AG20443 (cell line): ENCODE results near the gene AKAP7.
"Not testable (repeated sequence)": the region's sequence is repeated elsewhere in the genome, so short reads cannot be mapped to it uniquely, and the experiment has no call there.

Experiments
- DNase-seq: peaks from one replicate; pipeline ENCODE4 v3.0.0; 2012; ENCODE audit warnings: low spot score, mixed read lengths

Gene AKAP7

DNA sequence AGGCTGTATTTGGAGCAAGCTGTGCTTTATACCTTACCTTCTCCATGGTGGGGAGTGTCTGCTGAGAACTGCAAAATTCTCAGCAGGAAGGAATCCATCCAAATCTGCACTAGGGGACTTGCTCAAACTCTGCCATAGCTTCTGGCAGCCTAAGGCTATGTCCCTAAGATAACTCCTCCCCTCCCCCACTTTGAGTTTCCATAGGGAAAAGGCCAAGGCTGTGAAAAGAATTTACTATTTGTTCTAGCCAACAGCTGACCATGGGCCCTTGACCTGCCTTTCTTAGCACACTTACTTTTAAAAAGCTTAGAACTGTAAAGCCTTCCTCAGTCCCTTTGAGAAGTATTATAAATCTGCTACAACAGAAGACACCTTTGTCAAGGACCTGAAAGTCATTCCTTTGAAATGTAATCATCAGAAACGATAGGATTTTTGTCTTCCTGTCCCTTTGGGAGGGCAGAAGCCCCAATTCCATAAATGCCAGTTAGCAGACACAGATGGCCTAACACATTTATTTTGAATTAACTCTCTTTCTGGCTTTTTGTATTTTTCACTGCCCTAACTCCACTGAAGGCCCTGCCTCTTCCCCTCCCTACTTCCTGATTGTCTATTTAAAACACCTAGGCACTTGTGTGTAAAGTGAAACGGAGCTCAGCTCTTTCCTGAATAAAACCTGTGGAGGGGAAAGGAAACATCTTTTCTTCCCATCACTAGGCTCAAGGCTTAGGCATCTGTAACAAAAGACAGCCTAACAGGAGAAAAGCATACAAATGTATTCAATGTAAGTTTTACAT, 157.1 kb downstream of the AKAP7 start:
- no peak for DNase-seq

DNA sequence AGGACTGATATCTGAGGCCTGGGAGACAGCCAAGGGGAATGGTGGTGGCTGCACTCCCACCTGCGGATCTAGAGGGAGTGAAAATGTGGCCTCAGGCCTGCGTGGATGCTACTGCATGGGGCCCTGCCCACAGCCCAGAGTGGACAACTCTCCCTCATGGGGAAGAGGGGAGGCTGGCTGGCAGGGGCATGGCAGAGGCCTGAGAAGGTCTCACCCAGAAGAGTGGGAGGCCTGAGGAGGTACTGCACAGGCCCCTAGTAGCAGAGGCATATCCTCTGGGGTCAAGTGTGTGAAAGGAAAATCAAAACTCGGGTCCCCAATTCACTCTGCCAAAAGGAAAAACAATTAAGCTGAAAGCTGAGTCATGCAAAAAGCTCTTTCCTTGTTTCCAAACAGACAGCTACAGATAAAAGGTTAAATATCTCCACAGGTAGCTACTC, 158.2 kb downstream of the AKAP7 start:
- no peak for DNase-seq

DNA sequence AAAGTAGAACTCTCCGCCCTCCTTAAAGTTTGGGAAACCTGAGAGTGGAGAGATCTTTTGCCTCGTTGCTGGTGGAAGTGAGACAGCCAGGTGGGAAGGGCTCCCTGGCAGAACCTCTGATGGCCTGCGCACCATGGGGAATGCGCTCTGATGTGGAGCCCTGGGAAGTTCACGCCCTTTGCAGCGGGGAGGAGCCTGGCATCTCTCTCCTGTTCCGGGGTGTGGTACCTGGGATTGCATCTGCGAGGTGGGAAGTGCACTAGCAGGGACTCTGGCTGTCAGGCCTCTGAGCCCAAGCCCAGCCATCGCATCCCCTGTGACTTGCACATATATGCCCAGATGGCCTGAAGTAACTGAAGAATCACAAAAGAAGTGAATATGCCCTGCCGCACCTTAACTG, 159.8 kb downstream of the AKAP7 start:
- no peak for DNase-seq

DNA sequence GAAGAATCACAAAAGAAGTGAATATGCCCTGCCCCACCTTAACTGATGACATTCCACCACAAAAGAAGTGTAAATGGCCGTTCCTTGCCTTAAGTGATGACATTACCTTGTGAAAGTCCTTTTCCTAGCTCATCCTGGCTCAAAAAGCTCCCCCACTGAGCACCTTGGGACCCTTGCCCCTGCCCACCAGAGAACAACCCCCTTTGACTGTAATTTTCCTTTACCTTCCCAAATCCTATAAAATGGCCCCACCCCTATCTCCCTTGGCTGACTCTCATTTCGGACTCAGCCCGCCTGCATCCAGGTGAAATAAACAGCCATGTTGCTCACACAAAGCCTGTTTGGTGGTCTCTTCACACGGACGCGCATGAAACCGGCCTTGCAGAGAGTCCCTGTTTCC, 165.6 kb downstream of the AKAP7 start:
- DNase-seq: not testable (repeated sequence)

DNA sequence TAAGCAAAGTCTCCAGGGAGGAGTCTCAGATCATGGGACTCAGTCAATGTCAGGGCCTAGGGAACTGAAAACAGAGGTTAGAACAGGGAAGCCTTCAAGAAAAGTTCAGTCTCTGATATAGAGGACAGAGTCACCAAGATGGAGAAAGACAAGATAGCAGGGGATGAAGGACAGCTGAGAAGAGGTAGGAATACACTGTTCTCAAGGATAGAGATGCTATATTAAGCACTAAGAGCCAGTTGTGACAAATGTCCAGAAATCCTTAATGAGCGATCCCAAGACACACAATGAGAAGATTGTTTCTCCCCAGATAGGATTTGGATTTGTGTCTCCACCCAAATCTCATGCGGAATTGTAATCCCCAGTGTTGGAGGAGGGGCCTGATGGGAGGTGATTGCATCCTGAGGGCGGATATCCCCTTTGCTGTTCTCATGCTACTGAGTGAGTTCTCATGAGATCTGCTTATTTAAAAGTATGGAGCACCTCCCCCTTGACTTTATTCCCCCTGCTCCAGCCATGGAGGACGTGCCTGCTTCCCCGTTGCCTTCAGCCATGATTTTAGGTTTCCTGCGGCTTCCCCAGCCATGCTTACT, 168.2 kb downstream of the AKAP7 start:
- DNase-seq: no peak

DNA sequence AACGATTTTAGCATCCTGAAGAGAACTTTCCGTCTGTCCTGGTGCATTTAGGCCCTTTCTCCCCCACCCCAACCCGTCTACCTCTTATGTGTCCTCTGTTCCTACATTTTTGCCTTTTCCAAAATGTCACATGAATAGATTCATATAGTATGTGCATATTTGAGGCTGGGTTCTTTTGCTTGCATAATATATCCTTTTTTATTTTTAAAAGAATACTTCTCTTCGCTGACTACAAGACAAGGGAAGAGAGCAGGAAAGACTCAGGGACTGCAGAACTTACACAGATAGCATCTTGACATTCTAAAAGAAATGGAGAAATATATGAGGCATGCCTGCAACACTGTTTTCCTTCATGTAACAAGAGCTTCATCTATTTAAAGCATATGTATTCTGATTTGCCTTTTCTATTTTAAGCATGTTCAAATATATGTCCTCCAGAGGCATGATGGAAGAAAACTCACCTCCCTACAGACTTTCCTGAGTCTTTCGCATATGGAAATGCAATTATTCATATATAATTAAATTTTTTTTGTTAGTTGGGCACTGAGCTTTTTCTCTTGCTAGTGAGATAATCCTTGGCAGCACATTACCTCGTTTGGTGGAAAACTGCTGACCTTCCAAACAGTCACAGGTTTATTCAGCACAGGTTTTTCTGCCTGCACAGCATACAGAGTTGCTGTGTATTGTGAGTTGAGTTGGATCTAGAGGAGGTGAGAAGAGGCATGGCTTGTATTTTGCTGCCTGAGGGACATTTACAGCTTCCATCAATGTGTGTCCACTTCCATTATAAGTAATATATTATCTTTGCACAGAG, 170.0 kb downstream of the AKAP7 start:
- DNase-seq: no peak

DNA sequence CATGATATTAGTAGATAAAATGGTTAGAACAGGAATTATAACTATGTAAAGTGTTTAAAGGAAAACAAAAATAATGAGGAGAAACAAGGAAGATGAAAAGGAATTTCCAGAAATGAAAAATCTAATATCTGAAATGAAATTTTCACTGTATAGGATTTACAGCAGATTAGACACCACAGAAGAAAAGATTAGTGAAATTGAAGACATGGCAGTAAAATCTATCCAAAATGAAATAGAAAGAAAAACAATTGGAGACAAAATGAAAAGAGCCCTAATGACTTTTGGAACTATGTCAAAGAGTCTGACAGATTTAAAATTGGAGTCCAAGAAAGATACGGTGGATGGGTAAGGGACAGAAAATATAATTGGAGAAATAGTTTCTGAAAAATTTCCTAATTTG, 174.2 kb downstream of the AKAP7 start:
- DNase-seq: no peak

DNA sequence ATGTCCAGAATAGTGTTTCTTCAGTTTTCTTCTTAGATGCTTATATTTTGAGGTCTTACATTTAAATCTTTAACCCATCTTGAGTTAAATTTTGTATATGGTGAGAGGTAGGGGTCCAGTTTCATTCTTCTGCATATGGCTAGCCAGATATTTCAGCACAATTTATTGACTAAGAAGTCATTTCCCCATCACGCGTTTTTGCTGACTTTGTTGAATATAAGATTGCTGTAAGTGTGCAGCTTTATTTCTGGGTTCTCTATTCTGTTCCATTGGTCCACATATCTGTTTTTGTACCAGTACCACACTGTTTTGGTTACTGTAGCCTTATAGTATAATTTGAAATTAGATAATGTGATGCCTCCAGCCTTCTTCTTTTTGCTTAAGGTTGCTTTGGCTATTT, 179.6 kb downstream of the AKAP7 start:
- DNase-seq: no peak

DNA sequence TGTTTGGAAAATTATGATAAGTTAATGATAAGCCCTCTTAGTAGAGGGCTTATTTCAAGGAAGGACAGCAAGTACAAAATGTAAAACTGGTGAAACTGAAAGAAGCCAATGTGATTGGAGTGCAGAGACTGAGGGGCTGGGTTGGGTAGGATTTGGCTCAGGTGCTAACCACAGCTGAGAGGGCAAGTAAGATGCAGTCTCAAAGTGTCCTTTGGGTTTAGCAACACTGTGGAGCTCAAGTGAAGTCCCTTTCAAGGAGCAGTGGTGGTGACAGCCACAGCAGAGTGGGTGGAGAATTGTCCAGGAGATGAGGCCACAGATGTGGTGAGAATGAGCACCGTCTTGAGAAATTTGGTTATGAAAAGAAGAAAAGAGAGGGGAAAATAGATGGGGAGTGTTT, 181.4 kb downstream of the AKAP7 start:
- no peak for DNase-seq

DNA sequence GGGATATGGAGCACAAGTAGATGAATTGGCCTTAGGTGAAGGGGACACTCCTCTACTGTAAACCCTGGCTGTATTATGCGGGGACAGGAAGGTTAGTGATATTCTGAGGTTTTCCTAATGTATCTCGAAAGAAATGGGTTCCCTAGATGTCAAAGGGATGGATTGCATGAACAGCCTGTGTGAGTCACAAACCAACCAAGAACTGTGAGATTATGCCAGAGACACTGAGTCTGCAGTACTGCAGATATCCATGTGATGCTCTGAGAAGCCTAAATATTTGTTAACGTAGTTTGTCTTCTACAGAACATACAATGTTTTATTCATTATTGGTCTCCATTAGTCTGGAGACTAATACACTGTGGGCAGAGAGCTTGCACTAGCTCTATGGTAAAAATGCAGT, 182.2 kb downstream of the AKAP7 start:
- DNase-seq: peak; percentile 57

DNA sequence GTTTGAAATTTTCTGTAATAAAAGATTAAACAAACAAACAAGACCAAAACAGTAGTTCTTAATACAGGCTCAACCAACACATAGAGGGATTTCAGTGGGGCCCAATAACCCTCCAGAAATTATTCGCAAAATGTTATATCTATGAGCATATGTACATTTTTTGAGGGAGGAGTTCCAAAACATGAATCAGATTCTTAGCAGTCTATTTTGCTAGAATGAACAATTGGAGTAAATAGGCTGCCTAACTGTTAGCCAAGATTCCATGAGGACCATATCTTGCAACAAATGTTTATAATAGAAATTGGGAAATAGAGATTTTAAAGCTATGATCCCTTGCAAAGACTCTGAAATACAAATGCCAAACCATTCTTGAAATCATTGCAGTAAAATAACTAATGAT, 186.3 kb downstream of the AKAP7 start:
- no peak for DNase-seq

DNA sequence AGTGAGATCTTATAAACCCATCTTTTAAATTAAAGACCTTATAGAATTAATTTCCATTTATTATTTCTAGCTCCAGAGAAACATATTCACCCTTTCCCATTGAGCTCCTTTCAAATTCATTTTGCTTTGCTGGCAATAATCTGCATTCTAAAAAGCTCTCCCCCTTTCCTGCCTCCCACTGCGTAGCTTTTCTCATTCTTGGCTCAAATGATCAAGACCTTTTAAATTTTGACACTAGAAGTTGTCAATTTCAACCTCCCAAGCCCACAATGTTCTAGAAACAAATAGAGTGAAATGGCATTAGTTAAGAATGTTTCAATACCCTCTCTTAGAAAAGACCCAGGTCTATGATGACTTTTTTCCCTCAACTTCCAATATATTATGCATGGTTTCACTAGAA, 186.9 kb downstream of the AKAP7 start:
- DNase-seq: no peak

DNA sequence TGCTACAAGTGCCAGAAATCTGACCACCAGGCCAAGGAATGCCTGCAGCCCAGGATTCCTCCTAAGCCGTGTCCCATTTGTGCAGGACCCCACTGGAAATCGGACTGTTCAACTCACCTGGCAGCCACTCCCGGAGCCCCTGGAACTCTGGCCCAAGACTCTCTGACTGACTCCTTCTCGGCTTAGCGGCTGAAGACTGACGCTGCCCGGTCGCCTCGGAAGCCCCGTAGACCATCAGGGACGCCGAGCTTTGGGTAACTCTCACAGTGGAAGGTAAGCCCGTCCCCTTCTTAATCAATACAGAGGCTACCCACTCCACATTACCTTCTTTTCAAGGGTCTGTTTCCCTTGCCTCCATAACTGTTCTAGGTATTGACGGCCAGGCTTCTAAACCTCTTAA, 190.4 kb downstream of the AKAP7 start:
- not testable (repeated sequence) for DNase-seq

DNA sequence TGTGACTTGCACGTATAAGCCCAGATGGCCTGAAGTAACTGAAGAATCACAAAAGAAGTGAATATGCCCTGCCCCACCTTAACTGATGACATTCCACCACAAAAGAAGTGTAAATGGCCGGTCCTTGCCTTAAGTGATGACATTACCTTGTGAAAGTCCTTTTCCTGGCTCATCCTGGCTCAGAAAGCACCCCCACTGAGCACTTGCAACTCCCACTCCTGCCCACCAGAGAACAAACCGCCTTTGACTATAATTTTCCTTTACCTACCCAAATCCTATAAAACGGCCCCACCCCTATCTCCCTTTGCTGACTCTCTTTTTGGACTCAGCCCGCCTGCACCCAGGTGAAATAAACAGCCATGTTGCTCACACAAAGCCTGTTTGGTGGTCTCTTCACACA, 193.5 kb downstream of the AKAP7 start:
- not testable (repeated sequence) for DNase-seq

DNA sequence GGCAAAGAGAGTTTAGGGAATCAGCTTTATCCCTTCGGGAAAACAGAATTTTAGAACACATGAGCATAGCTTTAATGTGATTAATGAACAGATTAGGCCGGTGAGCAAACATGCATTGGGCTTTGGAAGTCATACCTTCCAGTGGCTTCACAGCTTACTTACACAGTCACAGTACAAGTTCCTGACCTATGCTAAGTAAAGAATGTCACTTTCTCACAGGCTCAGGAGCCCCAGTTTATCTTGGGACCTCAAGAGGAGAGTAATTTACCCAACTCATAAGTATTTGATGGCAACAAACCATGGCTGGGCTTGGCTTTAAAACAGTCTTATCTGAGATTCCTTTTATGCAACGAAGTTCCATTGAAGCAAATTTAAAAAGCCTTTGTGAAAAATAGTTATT, 195.9 kb downstream of the AKAP7 start:
- no peak for DNase-seq

DNA sequence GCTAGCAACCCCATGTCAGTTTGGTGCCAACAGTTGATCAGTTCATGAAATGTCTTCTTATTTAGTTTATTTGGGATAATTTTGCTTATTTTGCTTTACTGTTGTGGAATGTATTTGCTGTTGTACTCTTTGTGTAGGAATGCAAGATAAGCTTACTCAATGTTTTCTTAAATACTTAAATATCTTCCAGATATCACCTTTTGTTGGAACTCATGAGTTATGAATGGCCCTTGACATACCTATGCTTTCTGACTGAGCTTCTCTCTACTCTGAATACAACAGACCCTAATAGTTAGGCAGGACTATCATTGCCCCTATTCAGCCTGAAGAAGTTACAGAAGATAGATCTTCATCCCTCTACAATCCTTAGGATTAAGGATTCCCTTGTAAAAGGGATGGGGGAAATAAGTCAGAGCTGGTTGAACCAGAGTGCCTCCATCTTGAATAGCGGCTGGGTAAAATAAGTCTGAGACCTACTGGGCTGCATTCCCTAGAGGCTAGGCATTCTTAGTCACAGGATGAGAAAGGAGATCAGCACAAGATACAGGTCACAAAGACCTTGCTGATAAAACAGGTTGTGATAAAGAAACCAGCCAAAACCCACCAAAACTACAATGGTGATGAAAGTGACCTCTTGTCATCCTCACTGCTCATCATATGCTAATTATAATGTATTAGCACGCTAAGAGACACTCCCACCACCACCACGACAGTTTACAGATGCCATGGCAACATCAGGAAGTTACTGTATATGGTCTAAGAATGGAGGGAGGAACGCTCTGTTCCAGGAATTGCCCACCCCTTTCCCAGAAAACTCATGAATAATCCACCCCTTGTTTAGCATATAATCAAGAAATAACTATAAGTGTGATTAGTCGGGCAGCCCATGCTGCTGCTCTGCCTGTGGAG, 196.9 kb downstream of the AKAP7 start:
- no peak for DNase-seq
